ENCODE measurements around the gene BMP5.

BMP5 gene

DNA sequence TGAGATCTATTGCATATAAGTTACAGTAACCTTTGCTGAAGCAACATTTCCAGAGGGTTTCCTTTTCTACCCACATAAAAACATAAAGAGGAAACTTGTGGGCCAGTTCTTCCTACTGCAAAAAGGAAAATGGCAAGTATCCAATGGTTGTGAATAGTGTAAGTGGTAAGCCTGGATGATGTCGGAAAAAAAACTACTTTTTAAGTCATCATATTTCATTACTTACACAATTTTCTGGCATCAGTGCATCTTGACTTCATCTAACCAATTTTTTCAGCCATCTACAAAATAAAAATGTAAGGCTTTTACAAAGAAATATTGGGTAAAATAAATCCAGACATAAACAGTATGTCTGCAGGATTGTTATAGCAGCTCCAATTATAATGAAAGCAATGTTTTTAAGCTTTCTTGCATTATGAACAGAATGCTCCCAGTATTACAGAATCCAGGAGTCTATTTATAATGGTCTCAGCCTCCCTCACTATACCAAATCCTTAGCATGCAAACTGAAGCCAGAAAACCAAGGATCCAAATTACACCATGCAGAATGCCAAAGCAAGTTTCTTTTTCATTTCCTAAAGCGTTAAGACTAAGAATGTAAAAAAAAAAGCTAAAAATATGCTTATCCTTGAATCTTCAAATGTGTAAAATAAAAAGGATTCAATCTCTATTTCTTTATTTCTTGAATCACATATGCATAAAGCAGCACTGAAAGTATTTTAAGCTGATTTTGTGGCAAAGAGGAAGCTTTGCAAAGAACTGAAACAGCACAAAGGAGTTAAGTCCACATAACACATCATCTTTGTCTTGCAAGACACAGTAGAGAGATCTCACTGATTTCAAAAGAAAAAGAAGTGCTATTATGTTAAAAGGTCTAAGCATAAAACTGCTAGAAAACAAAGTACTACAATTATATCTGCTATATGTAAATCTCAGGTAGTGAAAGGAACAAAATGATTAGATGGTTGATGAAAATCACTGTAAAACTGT lies 169.6 kb downstream of the BMP5 start:
- DNase-seq: no peak

GRCh38 chr6:55704421-55704820 lies 171.0 kb downstream of the BMP5 start:
- DNase-seq: no peak

Measured in stimulated activated CD4-positive, alpha-beta T cell treated with anti-CD3 and anti-CD28 coated beads, Interleukin-2, amount 100 ng/mL, for 24 hours (primary cell).